Measurements from ENCODE around the gene SETD1A. TPM values are rescaled to one million over a fixed set of nuclear protein-coding genes. Genes with fewer than 3 reads are reported as not detected.
A peak's percentile ranks its signal among the peaks of the same experiment; 100 is the strongest.

Gene SETD1A
- total RNA-seq, 1 donor from 2014 or later, result 17.6 TPM

DNA sequence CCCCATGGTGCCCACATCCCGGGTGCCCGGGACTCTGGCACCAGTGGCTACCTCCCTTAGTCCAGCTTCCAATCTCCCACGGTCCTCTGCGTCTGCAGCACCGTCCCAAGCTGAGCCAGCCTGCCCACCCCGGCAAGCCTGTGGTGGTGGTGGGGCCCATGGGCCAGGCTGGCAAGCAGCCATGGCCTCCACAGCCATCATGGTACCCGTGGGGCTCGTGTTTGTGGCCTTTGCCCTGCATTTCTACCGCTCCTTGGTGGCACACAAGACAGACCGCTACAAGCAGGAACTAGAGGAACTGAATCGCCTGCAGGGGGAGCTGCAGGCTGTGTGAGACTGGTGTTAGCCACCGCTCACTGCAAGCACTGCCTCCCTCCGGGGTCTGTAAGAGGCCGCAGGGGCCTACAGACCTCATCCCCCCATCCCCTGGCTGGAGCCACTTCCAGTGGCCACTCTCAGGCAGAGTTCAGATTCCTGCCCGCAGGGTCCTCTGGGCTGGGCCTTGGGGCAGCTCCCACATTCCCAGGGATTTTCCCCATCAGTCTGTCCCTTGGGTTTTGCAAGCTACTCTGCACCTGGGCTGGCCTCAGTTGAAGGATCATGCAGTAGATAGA lies 3.9 kb upstream of the SETD1A start:
- DNase-seq (ENCODE audit: low spot score), result peak; percentile 31

DNA sequence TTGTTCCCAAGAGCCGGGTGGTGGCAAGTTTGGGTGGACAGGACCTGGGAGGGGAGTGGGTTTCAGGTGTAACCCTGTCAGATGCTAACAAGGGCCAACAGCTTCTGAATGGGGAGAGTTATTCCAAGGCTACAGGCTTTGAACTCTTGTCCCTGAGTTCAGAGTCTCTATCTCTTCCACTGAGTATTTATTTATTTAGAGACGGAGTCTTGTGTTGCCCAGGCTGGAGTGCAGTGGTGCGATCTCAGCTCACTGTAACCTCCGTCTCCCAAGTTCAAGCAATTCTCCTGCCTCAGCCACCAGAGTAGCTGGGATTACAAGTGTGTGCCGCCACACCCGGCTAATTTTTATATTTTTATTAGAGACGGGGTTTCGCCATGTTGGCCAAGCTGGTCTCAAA lies 2.6 kb upstream of the SETD1A start:
- DNase-seq (ENCODE audit: low spot score), result no peak

GRCh38 chr16:30956601-30957455 lies 726 bp upstream of the SETD1A start:
- peak; percentile 69 for DNase-seq (ENCODE audit: low spot score)

DNA sequence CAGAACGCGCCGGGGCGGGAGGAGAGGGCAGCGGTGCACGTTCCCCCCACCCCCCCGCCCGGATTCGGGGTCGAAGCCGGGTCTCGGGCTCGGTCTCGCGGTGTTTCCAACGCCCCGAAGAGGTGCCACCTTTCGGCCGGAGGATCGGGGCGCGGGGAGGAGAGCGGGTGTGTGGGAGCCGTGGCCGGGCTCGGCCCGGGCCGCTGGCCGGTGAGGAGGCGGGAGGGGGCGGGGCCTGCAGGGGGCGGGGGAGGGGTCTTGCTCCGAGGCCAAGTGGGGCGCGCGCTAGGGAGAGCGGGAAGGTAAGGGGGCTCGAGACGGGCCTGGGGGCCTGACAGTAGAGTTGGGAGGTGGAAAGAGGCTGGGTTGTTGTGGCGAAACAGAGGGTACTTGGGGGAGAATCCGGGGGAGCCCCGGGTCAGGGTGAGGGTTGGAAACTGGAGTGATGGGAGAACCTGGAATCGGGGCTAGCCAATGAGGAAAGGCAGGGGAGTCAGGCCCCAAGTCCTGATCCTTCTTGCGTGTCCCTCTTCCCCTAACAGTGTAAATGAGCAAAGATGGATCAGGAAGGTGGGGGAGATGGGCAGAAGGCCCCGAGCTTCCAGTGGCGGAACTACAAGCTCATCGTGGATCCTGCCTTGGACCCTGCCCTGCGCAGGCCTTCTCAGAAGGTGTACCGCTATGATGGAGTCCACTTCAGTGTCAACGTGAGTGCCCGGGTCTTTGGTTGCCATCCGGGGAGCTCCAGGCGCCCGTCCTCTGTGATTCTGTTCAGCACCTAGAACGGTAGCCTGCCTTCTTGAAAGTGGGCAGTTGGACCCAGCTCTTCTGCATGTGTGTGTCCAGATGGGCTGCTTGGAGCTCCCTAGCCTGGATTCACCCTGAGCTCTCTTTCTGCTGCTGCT lies 873 bp downstream of the SETD1A start:
- no peak for DNase-seq (ENCODE audit: low spot score)

DNA sequence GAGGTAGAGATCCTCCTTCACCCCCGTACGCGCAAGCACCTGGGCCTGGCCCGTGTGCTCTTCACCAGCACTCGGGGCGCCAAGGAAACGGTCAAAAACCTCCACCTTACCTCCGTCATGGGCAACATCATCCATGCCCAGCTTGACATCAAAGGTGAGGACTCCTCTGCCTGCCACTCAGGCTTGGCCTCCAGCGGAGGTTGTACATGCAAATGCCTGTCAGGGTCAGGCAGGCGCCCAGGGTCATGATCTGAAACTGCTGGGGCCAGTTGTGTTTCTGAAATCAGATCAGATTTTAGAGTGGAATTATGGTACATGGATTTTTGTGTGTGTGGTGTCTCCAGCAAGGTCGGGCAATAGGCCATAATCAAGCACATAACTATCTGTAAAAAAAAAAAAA lies 3.8 kb downstream of the SETD1A start:
- DNase-seq (ENCODE audit: low spot score), result no peak

GRCh38 chr16:30963925-30964511 lies 6.5 kb downstream of the SETD1A start:
- DNase-seq (ENCODE audit: low spot score), result no peak

DNA sequence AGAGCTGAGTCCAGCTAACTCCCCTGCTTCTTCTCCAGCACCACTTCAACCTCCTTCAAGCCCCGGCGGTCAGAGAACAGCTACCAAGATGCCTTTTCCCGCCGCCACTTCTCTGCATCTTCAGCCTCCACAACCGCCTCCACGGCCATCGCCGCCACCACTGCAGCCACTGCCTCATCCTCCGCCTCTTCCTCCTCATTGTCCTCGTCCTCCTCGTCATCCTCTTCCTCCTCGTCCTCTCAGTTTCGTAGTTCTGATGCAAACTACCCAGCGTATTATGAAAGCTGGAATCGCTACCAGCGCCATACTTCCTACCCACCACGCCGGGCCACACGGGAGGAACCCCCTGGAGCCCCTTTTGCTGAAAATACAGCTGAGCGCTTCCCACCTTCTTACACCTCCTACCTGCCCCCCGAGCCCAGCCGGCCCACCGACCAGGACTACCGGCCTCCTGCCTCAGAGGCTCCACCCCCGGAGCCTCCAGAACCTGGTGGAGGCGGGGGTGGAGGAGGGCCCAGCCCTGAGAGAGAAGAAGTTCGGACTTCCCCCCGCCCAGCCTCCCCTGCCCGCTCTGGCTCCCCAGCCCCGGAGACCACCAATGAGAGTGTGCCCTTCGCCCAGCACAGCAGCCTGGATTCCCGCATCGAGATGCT lies 7.1 kb downstream of the SETD1A start:
- DNase-seq (ENCODE audit: low spot score), result no peak

- no peak for DNase-seq (ENCODE audit: low spot score)
These were observed 7.9 kb downstream of the SETD1A start for GRCh38 chr16:30965436-30965835.

DNA sequence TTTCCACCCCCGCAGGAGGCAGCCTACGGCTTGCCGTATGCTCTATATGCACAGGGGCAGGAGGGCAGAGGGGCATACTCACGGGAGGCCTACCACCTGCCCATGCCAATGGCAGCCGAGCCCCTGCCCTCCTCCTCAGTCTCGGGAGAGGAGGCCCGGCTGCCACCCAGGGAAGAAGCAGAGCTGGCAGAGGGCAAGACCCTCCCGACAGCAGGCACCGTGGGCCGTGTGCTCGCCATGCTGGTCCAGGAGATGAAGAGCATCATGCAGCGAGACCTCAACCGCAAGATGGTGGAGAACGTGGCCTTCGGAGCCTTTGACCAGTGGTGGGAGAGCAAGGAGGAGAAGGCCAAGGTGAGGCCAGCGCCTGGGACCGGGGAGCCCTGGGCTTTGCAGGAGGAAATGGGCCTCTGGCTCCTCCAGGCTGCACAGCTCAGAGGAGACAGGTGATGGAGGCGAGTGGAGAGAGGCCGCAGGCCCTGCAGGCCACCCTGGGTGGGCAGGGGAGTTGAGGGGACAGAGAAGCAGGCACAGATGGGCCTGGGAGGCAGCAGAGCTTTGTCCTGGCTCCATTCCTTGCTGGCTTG lies 8.6 kb downstream of the SETD1A start:
- DNase-seq (ENCODE audit: low spot score), result no peak

DNA sequence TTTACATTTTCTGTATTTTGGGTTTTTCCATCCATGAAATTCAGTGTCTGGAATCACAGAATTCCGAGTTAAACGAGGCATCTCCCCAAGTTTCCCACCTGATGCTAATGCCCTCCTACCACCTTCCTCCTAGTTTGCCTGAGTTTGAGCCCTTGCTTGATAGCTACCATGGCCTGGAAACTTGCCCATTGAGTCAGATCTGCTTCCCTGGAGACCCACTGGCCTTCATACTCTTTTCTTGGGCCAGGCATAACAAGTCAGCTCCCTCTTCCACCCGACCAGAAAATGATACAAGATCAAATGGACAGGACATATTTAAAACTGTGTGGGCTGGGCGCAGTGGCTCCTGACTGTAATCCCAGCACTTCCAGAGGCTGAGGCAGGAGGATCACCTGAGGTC lies 10.2 kb downstream of the SETD1A start:
- no peak for DNase-seq (ENCODE audit: low spot score)

DNA sequence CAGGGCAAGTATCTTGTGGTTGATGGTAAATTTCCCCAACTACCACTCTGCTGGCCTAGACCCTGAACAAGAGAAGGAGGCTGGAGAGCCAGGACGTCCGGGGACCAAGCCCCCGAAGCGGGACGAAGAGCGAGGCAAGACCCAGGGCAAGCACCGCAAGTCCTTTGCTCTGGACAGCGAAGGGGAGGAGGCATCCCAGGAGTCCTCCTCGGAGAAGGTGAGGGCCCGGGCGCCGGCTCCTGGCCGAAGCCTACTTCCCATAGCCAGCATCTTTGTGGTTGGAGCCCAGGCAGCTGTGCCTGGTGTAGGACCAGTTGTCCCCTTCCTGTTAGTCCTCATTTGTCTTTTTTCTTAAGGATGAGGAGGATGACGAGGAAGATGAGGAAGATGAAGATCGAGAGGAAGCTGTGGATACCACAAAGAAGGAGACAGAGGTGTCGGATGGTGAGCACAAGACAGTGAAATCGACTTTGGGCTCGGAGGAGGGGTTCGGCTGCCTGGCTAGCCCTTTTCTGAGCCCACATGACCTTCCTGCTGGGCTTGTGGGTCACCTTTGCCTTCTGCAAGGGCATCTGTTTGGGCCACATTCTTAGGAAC lies 11.8 kb downstream of the SETD1A start:
- no peak for DNase-seq (ENCODE audit: low spot score)

DNA sequence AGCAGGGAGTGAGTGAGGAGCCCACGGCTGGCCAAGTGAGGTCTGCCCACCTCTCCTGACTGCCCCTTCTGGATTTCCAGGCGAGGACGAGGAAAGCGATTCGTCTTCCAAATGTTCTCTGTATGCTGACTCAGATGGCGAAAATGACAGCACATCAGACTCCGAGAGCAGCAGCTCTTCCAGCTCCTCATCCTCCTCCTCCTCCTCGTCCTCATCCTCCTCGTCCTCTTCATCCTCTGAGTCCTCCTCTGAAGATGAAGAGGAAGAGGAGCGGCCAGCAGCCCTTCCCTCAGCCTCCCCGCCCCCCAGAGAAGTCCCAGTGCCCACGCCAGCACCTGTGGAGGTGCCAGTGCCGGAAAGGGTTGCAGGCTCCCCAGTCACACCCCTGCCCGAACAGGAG lies 13.7 kb downstream of the SETD1A start:
- DNase-seq (ENCODE audit: low spot score), result no peak

DNA sequence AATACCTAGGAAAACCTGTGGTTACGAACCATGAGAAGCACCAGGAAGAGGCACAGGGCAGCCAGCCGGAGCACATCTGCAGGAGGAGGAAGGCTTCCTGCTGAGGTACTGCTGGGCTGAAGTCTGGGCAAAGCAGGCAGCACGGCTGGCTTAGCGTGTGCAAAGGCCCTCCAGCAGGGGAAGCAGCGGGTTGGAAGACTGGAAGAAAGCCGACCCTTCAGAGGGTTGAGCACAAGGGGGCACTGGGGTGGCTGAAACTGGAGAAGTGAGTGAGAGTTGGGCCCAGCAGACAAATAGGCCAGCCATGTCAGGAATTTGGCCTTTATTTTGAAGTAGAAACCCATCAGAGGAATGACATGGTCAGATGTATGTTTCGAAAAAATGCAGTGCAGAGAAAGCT lies 15.3 kb downstream of the SETD1A start:
- DNase-seq (ENCODE audit: low spot score), result no peak

DNA sequence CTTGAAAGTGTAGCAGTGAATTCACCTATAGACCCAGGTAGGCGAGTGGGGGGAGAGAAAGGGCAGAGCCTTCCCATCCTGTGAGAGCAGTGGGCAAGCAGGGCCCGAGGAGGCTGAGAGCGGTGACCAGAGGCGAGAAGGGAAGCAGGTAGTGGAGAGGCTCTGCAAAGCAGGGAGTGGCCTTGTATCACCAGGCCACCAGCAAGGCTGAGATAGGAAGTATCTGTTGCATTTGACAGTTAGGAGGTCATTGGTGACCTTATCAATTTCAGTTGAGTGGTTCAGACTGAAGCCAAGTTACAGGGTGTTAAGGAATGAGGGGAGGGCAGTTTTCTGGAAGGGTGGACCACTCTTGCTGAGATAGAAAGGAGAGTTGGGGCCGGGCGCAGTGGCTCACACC lies 16.8 kb downstream of the SETD1A start:
- DNase-seq (ENCODE audit: low spot score), result no peak

DNA sequence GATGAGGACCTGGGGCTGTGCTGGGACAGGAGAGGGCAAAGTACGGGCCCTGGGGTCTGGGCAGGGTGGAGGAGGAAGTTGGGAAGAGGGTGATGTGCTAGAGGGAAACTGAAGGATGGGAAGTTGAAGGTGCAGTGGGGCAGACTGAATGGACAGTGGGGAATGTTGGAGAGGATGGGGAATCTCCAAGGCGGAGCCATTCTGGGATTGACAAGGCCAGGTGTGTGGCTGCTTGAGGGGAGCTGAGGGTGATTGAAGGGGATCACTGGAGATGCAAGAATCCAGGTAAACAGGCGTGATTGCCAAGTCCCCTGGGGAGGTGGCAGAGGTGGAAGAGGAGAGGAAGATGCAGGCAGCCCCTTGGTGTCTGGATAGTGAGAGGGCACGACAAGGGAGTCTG lies 18.9 kb downstream of the SETD1A start:
- no peak for DNase-seq (ENCODE audit: low spot score)

- DNase-seq (ENCODE audit: low spot score), result no peak
These were observed 19.9 kb downstream of the SETD1A start for GRCh38 chr16:30977502-30977901.

- no peak for DNase-seq (ENCODE audit: low spot score)
These were observed 21.8 kb downstream of the SETD1A start for GRCh38 chr16:30979170-30980022.

DNA sequence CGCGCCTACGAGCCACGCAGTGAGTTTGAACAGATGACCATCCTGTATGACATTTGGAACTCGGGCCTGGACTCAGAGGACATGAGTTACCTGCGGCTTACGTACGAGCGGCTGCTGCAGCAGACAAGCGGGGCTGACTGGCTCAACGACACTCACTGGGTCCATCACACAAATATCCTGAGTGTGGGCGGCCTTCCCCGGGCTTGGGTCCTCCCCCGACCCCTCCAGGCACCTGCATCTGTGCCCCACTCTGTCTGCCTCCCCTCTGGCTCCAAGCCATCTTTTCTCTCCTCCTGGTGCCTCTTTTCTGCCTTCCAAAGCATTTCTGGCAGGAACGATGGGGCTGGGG lies 22.4 kb downstream of the SETD1A start:
- DNase-seq (ENCODE audit: low spot score), result no peak

DNA sequence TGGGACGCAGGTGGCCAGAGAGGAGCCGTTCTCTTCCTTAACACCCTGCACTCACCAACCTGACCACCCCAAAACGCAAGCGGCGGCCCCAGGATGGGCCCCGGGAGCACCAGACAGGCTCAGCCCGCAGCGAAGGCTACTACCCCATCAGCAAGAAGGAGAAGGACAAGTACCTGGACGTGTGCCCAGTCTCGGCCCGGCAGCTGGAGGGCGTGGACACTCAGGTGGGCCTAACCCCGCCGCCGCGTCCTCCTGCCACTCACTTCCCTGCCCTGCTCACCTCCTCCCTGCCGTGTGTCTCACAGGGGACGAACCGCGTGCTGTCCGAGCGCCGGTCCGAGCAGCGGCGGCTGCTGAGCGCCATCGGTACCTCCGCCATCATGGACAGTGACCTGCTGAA lies 22.9 kb downstream of the SETD1A start:
- no peak for DNase-seq (ENCODE audit: low spot score)

- no peak for DNase-seq (ENCODE audit: low spot score)
These were observed 23.4 kb downstream of the SETD1A start for GRCh38 chr16:30980959-30981358.

Measured in mucosa of gallbladder (tissue), 1 donor.